D721Med (cell line): ENCODE results near the gene LAMA3.

Experiments used
- DNase-seq: peaks from one replicate; pipeline ENCODE4 v3.0.0; 2011; ENCODE audit warnings: low spot score; ENCODE audit not compliant: insufficient read length
- FAIRE-seq: peaks from 2 replicates; lab custom pipeline; 2011; peaks lifted over from hg19 to GRCh38; lab: Jason Lieb, UNC
- CTCF ChIP-seq: IDR thresholded peaks from 2 replicates; pipeline ENCODE4 v1.5.1; 2012; ENCODE audit warnings: mild to moderate bottlenecking, control low read depth; ENCODE audit not compliant: insufficient read depth; ENCODE audit errors: missing control alignments

LAMA3 gene

GRCh38 chr18:23719634-23720201 lies 30.5 kb downstream of the LAMA3 start:
- FAIRE-seq (no peak), DNase-seq (no peak)
- no peak for TF ChIP-seq CTCF

DNA sequence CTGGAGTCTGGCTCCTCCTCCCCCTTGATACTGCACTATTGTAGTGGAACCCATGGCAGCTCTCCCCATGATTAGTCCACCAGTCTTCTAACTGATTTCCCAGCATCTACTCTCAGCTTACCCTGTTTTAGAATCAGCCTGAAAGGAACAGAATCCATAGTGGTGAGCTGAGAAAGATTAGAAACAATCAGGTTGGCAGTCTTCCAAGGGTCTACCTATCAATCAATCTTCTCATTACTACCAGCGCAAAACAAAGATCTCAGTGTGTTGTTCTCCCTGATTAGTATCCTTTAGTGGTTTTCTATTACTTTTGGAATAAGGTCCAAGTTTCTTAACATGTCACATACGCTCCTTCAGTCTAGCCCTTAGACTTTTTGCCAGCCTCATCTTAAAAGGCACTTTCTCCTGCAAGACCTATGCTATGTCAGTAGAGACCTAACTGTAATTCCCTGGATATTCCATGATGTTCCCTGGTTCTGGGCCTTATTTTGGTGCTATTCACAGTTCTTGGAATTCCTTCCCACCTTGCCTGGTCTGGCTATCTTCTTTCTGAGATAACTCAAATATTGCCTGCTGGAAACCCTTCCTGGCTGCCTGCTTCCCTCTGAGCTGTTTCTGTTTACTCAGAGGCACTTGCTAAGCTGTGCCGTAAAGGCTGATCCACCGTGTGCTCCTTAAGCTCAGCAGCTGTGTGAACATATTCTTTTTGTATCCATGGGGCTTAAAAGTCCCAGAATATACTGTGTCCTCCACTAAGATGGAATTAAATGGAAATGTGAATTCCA lies 32.6 kb downstream of the LAMA3 start:
- no peak for DNase-seq
- TF ChIP-seq CTCF = no peak
- peak; percentile 86 for FAIRE-seq

GRCh38 chr18:23722646-23723045 lies 33.4 kb downstream of the LAMA3 start:
- DNase-seq (no peak), FAIRE-seq (no peak)
- no peak for TF ChIP-seq CTCF

DNA sequence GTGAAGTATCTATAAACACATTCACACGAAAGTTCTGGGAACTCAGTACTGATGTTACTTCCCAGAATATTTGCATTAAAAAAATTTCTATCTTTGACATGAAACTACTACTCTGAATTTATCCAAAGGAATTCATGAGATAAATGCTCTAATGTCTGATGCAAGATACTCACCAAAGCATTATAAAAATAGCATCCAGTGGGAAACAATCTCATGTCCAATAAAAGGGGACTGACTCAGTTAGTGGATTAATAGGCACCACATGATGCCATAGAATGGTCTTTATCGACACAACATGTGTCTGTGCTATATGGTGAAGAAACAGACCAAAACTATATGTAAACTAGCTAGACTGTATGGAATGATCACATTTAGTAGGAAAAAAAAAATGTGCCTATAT lies 33.9 kb downstream of the LAMA3 start:
- DNase-seq (no peak), FAIRE-seq (no peak)
- no peak for TF ChIP-seq CTCF

DNA sequence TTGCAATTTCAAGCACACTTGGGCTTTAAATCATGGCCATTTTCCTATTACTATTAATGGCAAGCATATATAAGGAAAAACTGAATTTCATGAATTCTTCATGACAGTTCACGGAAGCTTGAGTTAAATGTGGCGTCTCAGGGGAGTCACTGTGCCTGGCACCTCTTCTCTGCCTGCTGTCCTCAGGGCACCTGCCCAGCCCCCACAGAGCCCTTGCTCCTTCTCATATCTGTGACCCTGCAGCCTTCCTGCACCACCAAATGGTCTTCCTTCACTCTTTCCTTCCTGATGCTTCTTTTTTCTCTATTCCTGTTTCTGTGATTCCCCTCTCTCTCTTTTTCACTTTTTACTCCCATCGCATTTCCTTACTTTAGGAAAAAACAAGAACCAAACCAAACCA lies 35.4 kb downstream of the LAMA3 start:
- FAIRE-seq = no peak
- TF ChIP-seq CTCF = no peak
- DNase-seq = no peak

DNA sequence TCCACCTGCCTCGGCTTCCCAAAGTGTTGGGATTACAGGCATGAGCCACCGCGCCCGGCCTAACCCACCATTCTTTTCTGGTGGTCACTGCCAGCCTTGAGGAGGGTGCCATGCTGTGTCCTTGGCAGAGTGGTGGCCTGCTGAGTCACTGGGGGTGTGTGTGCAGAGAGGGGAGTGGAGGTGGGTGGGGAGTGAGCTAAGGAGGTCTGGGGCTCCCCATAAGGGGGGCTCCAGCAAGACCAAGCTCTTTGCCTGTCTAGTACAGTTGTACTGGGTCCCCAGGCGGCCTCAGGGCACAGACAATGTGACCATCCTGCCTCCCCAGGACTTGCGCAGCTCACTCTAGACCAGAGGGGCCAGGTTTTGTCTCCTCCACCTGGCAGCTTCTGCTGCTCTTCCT lies 36.1 kb downstream of the LAMA3 start:
- FAIRE-seq = no peak
- TF ChIP-seq CTCF = no peak

DNA sequence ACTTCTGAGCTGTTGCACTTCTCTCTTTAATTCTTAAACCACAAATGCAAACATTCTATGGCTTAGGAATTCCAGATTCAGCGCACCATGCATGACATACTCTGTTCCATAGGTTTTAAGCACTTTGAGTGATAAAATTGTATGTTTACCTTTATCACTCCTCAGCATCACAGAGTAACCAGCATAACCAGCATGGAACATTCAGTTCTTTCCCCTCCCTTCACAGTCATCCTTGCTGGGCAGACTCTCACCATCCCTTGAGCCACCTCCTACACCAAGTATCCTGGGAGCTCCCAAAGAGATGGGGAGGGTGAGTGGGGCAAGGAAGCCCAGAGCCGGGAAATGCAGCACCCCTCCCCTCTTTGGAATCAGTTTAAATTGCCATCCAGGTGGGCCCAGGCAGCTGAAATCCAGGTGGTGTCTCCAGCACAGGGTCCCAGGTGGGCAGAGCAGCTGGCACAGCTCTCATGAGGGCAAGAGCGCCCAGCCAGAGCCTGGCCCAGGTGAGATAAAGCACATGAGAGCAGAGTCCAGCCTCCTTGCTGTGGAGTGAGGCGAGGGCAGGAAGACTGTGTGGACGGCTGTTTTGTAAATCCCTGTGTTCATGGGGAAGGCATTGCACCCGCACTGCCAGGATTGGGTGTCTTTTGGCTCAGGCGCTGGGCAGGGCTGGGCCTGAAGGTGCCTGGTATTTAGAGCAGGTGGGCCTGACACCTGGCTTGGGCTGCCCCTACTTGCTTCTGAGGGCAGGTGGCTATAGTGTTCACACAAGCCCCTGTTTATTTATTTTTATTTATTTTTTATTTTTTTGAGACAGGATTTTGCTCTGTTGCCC lies 36.8 kb downstream of the LAMA3 start:
- FAIRE-seq (no peak), DNase-seq (no peak)
- no peak for TF ChIP-seq CTCF

More for the DNA sequence above, 36.1 kb downstream of the LAMA3 start:
- DNase-seq = no peak
